ENCODE data around the gene RNF125.

Gene RNF125

DNA sequence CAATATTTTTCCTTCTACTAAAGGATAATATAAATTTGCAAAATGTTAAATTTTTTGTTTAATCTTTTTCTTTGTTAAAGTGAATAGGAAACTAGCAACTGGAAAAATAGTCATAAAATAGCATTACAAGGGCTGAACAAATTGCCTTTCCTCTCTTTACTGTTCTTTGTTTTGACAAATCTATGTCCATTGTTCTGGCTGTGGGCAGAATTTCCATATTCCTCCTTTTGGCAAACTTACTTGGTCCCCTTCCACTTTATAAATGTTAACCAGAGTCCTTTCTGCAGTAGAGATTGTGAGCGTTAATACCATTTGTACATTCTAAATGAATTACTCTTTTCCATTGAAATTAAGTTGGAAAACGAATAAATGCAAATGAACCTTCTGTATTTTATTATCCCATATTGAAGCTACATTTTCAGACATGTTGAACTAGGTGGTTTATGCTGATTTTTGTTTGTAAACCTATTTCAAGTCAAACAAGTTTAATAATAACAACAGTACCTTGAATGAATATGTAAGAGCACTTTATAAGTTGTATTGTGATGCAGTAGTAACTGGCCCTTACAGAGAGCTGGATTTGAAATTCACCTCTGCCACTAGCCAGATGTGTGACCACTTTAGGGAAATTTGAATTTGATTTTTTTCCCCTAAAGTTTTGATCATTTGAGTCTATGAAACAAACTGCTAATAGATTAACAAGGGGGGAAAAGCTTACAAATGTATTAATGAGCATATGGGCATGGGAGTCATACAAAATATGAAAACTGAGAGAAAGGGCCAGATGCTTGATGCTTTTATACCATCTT is 3.3 kb downstream of the RNF125 start:
- in situ Hi-C loops (cut with MboI; ENCODE audit: low sequenced_read_pairs) = no loop called here

- in situ Hi-C loops (cut with MboI; ENCODE audit: low sequenced_read_pairs) = no loop called here
Measured at GRCh38 chr18:32025744-32026143, 7.1 kb downstream of the RNF125 start.

DNA sequence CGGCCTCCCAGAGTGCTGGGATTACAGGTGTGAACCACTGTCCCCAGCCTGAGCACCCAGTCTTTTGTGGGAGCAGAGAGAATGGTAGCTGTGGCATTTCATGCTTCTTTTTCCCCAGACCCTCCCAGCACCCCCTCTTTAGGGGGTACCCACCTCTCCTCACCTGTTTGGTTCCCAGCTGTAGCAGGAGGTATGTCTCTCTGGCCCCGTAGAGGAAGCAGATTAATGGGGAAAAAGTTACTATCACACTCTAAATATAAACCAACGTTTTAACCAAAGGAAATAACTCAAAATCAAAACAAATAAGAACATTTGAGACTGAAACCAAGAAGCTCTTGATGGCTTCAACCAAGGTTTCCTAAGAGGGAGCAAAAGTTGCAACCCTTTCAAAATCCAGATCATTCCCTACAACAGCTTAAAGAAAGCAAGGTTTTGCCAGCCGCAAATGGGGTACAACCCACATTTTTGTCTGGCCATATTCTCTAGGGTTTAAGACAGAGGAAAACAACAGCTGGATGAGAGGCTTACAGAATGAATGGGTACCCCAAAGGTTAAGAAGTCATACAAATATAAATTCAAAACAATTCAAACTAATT is 8.0 kb downstream of the RNF125 start:
- in situ Hi-C loops (cut with MboI; ENCODE audit: low sequenced_read_pairs) = no loop called here

GRCh38 chr18:32029558-32029957 is 10.9 kb downstream of the RNF125 start:
- in situ Hi-C loops (cut with MboI; ENCODE audit: low sequenced_read_pairs) = no loop called here

DNA sequence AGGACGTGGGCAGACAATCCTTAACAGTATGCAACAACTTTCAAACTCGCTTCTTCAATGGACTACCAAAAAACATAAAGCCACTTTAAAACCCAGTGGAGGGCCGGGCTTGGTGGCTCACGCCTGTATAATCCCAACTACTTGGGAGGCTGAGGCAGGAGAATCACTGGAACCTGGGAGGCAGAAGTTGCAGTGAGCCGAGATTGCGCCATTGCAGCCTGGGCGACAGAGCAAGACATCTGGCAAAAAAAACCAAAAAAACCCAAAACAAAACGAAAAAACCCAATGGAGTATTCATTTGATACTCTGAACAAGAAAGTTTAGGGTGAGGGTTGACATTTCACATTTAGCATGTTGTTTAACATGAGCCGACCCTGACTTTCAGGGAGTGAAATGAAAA is 14.0 kb downstream of the RNF125 start:
- in situ Hi-C loops (cut with MboI; ENCODE audit: low sequenced_read_pairs) = no loop called here

- in situ Hi-C loops (cut with MboI; ENCODE audit: low sequenced_read_pairs) = no loop called here
Measured at GRCh38 chr18:32036506-32037180, 18.0 kb downstream of the RNF125 start.

DNA sequence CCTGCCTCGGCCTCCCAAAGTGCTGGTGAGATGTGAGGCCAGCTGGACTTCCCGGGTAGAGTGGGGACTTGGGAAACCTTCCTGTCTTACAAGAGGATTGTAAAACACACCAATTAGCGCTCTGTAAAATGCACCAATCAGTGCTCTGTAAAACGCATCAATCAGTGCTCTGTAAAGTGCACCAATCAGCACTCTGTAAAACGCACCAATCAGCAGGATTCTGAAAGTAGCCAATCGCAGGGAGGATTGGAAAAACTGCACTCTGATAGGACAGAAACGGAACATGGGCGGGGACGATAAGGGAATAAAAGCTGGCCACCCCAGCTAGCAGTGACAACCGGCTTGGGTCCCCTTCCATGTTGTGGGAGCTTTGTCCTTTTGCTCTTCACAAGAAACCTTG is 19.0 kb downstream of the RNF125 start:
- in situ Hi-C loops (cut with MboI; ENCODE audit: low sequenced_read_pairs) = no loop called here

- in situ Hi-C loops (cut with MboI; ENCODE audit: low sequenced_read_pairs) = no loop called here
Measured at GRCh38 chr18:32040936-32041335, 22.3 kb downstream of the RNF125 start.

DNA sequence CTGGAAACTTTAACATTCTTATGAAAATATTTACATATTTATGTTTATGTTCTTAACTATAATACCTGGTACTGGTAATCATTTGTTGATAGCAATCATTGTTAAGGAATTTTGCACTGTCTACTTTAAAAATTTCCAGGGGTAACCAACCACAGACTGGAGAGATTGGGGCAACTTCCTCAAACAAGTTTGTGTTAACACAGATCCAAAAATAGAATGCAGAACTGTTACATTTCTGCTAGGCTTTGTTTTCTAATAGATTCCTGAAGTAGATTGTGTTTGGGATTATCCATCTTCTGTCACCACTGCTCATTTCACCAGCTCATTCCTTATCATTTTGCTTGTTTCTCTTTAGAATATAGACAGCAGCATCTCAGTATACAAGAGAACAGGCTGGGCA is 23.7 kb downstream of the RNF125 start:
- in situ Hi-C loops (cut with MboI; ENCODE audit: low sequenced_read_pairs) = no loop called here

DNA sequence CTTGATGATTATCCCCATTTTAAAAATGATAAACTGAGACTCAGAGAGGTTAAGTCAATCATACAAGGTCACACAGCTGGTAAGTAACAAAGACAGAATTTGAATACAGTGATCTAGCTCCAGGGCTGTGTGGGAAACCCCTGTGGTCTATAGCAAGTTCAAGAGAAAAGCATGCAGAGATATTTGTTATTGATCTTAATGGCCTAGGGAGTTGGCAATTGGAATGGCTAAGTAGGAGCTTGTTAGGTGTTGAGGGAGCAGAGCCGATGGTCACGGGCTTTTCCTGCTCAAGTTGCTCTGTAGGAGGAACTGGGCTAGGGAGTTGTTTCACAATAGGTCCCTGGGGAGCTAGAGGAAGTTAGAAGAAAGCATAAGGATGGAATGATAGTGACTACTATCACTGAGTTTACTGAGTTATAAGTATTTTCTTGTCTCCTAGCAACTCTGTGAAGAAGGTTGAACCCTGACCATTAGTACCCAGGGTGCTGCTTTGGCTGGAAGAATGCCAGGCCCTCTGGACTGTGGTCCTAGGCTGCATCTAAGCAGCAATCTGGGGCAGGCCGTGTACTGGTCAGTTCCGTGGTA is 30.0 kb downstream of the RNF125 start:
- in situ Hi-C loops (cut with MboI; ENCODE audit: low sequenced_read_pairs) = no loop called here

DNA sequence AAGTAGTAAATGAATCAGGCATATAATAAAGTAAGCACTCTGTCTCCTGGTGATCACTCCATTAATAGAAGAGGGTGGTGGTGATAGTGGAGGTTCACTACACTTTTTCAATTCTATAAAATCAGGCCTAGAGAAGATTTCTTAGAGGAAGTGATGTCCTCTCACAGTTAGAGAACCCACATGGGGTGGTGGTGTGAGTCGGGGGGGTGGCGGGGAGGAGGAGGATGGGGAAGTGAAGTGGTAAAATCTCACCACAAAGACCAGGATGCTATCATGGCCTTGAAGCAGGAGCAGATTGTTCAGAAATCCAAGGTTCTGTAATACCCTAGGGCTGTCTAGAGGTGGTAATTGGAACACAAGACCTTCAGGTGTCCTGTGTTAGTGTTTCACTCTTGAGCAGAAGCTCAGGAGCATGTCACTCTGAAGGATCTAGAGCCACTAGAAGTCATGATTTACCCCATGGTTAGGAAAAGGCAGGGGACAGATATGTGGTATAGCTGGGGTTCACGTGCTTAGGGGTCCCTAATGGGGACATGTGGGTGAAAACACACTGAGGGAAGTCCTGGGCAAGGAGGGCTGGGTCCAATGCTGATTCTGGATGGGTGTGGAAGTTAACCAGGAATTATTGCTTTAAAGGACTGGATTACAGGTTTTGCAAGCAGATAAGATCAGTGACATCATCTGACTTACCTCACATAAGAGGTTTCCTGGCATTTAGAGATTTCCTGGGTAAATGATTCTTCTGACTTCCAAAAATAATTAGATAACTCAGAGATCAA is 31.0 kb downstream of the RNF125 start:
- in situ Hi-C loops (cut with MboI; ENCODE audit: low sequenced_read_pairs) = no loop called here

DNA sequence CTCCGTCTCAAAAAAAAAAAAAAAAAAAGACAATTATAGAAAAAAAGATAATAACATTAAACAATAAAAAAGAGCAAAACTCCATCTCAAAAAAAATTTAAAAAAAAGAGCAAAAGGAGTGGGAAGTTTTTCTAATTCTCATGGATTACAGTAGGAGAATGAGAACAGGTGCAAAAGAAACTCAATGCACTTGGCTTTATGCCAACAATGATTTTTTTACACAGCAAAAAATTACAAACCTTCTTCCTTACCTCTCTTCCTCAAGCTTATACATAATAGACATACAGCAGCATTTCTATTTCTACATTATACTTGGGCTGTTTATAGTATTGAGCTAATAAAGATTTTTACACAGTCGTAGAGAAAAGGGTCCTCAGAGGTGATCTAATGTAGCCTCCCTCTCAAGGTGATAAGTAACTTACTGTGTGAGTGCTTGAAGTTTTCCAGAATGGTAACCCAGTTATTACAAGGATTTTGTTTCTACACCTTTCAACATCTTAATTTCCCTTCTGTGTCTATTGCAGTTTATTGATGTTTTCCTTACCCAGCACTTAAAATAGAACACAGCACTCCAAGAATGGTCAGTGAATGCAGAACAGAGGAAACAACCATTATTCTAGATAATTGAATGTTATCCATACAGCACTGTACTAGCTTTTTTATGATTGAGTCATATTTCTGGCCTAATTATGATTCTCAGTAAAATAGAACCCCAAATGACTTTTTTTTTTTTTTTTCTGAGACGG is 38.2 kb downstream of the RNF125 start:
- in situ Hi-C loops (cut with MboI; ENCODE audit: low sequenced_read_pairs) = no loop called here

DNA sequence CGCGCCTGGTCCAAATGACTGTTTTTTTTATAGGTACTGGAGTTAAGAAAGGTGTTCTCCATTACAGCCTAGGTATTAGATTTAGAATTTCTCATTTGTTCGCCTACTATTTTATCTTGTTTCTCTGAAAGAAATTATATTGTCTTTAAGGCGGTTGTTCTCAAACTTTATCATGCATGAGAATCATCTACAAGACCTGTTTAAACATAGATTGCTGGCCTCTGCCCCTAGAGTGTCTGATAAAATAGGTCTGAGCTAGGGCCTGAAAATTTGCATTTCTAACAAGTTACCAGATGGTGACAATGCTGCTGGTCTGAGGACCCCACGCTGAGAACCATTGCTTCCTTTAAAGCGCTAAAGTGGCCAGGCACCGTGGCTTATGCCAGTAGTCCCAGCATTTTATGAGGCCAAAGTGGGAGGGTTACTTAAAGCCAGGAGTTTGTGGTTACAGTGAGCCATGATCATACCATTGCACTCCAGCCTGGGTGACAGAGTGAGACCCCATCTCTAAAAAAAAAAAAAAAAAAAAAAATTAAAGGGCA is 39.1 kb downstream of the RNF125 start:
- in situ Hi-C loops (cut with MboI; ENCODE audit: low sequenced_read_pairs) = no loop called here

GRCh38 chr18:32060026-32060425 is 41.4 kb downstream of the RNF125 start:
- in situ Hi-C loops (cut with MboI; ENCODE audit: low sequenced_read_pairs) = no loop called here

- in situ Hi-C loops (cut with MboI; ENCODE audit: low sequenced_read_pairs) = no loop called here
Measured at GRCh38 chr18:32067375-32068167, 48.9 kb downstream of the RNF125 start.

DNA sequence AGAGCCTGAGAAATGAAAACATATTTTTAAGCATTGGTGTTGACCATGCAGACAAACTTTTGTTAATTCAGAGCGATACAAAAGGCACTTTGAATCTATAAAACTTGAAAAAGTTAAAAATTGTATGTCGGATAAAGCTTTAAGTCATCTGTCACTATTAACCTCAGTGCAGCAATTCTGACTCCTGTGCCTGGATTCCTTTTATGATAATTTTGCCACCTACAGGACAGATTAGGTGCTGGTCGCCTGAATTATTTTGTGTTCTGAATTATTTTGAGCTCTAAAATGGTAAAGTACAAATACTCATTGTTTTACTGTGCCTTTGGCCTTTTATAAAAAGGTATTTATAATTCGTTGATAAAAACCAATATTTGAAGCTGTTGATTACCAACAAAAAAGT is 53.7 kb downstream of the RNF125 start:
- in situ Hi-C loops (cut with MboI; ENCODE audit: low sequenced_read_pairs) = no loop called here

- in situ Hi-C loops (cut with MboI; ENCODE audit: low sequenced_read_pairs) = no loop called here
Measured at GRCh38 chr18:32074206-32074605, 55.6 kb downstream of the RNF125 start.

GRCh38 chr18:32078845-32079244 is 60.2 kb downstream of the RNF125 start:
- in situ Hi-C loops (cut with MboI; ENCODE audit: low sequenced_read_pairs) = no loop called here

- in situ Hi-C loops (cut with MboI; ENCODE audit: low sequenced_read_pairs) = no loop called here
Measured at GRCh38 chr18:32081881-32082280, 63.3 kb downstream of the RNF125 start.
